ENCODE results near the gene ZNF185.
"Not testable (repeated sequence)": the region's sequence is repeated elsewhere in the genome, so short reads cannot be mapped to it uniquely, and the experiment has no call there.

ZNF185 gene

GRCh38 chrX:152905081-152905420 is 7.2 kb downstream of the ZNF185 start:
- no peak for DNase-seq (ENCODE audit: low read depth)
- no peak for TF ChIP-seq CTCF (conservative IDR thresholded peaks at IDR 0.05; ENCODE audit: low read depth, low read length)
- no peak overlapping the region for H3K4me3 ChIP-seq (ENCODE audit: low read depth, low read length)

- no peak for TF ChIP-seq CTCF (conservative IDR thresholded peaks at IDR 0.05; ENCODE audit: low read depth, low read length)
- peak; percentile 74 for DNase-seq (ENCODE audit: low read depth)
These were observed 9.3 kb downstream of the ZNF185 start for GRCh38 chrX:152907084-152907651.

GRCh38 chrX:152908486-152908885 is 10.6 kb downstream of the ZNF185 start:
- no peak overlapping the region for H3K4me3 ChIP-seq (ENCODE audit: low read depth, low read length)
- no peak for TF ChIP-seq CTCF (conservative IDR thresholded peaks at IDR 0.05; ENCODE audit: low read depth, low read length)
- DNase-seq (ENCODE audit: low read depth), result no peak

More at GRCh38 chrX:152907084-152907651, 9.3 kb downstream of the ZNF185 start:
- peak overlapping the region; percentile 14 for H3K4me3 ChIP-seq (ENCODE audit: low read depth, low read length)

- DNase-seq (ENCODE audit: low read depth); H3K4me3 ChIP-seq (ENCODE audit: low read depth, low read length): not testable (repeated sequence)
These were observed 12.2 kb downstream of the ZNF185 start for GRCh38 chrX:152910018-152910417.

GRCh38 chrX:152912106-152912505 is 14.2 kb downstream of the ZNF185 start:
- no peak for DNase-seq (ENCODE audit: low read depth)
- H3K4me3 ChIP-seq (ENCODE audit: low read depth, low read length), result no peak overlapping the region
- peak; percentile 13 for TF ChIP-seq CTCF (conservative IDR thresholded peaks at IDR 0.05; ENCODE audit: low read depth, low read length)

GRCh38 chrX:152912641-152913040 is 14.8 kb downstream of the ZNF185 start:
- no peak for TF ChIP-seq CTCF (conservative IDR thresholded peaks at IDR 0.05; ENCODE audit: low read depth, low read length)
- H3K4me3 ChIP-seq (ENCODE audit: low read depth, low read length), result no peak overlapping the region
- DNase-seq (ENCODE audit: low read depth), result no peak

- no peak for DNase-seq (ENCODE audit: low read depth)
- TF ChIP-seq CTCF (conservative IDR thresholded peaks at IDR 0.05; ENCODE audit: low read depth, low read length), result no peak
- H3K4me3 ChIP-seq (ENCODE audit: low read depth, low read length), result no peak overlapping the region
These were observed 15.5 kb downstream of the ZNF185 start for GRCh38 chrX:152913346-152913745.

Data from choroid plexus epithelial cell (primary cell).